GM12878 (cell line): ENCODE data around the gene BBS2. TPM values are rescaled to one million over a fixed set of nuclear protein-coding genes. Genes with fewer than 3 reads are reported as not detected.

Source experiments
- ATAC-seq: fragments of 200-7000 bp; cut with Tn5 transposase; 3 replicates; pipeline ENCODE4 v1.9.1; 2020; ENCODE audit warnings: mild to moderate bottlenecking, moderate library complexity
- BruUV-seq: library from RNA; stranded (reverse); fragments of 400-500 nt; replicated peaks from 2 replicates; lab custom pipeline; 2021; lab: Mats Ljungman, UMichigan
- CTCF ChIA-PET: fragments of 300-600 bp; sonication (Branson Sonifier 250); formaldehyde crosslinking; extraction: SDS; loops from one replicate; lab custom pipeline; 2021; ENCODE audit warnings: inconsistent platforms; lab: Yijun Ruan, JAX
- POLR2A ChIA-PET: fragments of 350-600 bp; formaldehyde crosslinking; extraction: SDS; loops from one replicate; lab custom pipeline; 2021; ENCODE audit warnings: inconsistent platforms; lab: Charles Lee
- RAD21 ChIA-PET: fragments of 300-600 bp; sonication (Branson Sonifier 250); formaldehyde crosslinking; loops from one replicate; lab custom pipeline; 2023; ENCODE audit warnings: antibody characterized with exemption; ENCODE audit not compliant: unreplicated experiment; lab: Charles Lee
- SMC1A ChIA-PET: fragments of 300-600 bp; sonication (Branson Sonifier 250); formaldehyde crosslinking; loops from one replicate; lab custom pipeline; 2023; ENCODE audit not compliant: unreplicated experiment, uncharacterized antibody; lab: Charles Lee
- DNase-seq: peaks from one replicate; pipeline ENCODE4 v3.0.0-alpha.2; 2011; ENCODE audit warnings: low read depth, low spot score
- FAIRE-seq: peaks from 3 replicates; lab custom pipeline; 2011; peaks lifted over from hg19 to GRCh38; lab: Jason Lieb, UNC
- H2AFZ ChIP-seq: 2 replicates; pipeline ENCODE4 v1.6.0; 2011; ENCODE audit warnings: low read depth, low read length, control low read depth; ENCODE audit not compliant: control insufficient read depth
- H3K27ac ChIP-seq: 2 replicates; pipeline ENCODE4 v1.5.1; 2011; ENCODE audit warnings: control low read depth; ENCODE audit not compliant: control insufficient read depth, insufficient read depth
- H3K27me3 ChIP-seq, 2 experiments: replicated peaks in 1 of 2; 2 replicates each; pipeline versions ENCODE4 v1.6.0 to v1.6.1; 2011; ENCODE audit warnings: low read length in 1 of 2; ENCODE audit not compliant: control insufficient read depth in 2 of 2, insufficient read depth in 2 of 2
- H3K36me3 ChIP-seq, 2 experiments: 2 replicates each; pipeline ENCODE4 v1.5.1; 2011; ENCODE audit warnings: low read length in 1 of 2; ENCODE audit not compliant: control insufficient read depth in 2 of 2, insufficient read depth in 2 of 2
- H3K4me1 ChIP-seq: 2 replicates; pipeline ENCODE4 v1.6.1; 2011; ENCODE audit warnings: mild to moderate bottlenecking, low read length, moderate library complexity, mixed read lengths; ENCODE audit not compliant: control insufficient read depth, insufficient read depth
- H3K4me2 ChIP-seq: 2 replicates; pipeline ENCODE4 v1.6.0; 2011; ENCODE audit warnings: control low read depth; ENCODE audit not compliant: control insufficient read depth, insufficient read depth
- H3K4me3 ChIP-seq: fragments of 200-600 bp; sonication (generic); 2 replicates; pipeline ENCODE4 v1.5.1; 2016
- H3K79me2 ChIP-seq: 2 replicates; pipeline ENCODE4 v1.6.0; 2011; ENCODE audit warnings: low read length; ENCODE audit not compliant: control insufficient read depth, insufficient read depth
- H3K9ac ChIP-seq: 2 replicates; pipeline ENCODE4 v1.8.0; 2011; ENCODE audit warnings: low read length, control low read depth, mixed read lengths; ENCODE audit not compliant: control insufficient read depth, insufficient read depth
- H3K9me3 ChIP-seq: replicated peaks from 3 replicates; pipeline ENCODE4 v1.5.1; 2011; ENCODE audit warnings: mild to moderate bottlenecking, low read length; ENCODE audit not compliant: control insufficient read depth, insufficient read depth
- H4K20me1 ChIP-seq: 2 replicates; pipeline ENCODE4 v1.6.0; 2011; ENCODE audit not compliant: control insufficient read depth, insufficient read depth
- CBFB ChIP-seq: IDR thresholded peaks from 2 replicates; pipeline ENCODE4 v1.6.1; 2016; ENCODE audit warnings: antibody characterized with exemption, low read depth
- CBX3 ChIP-seq: fragments of 200-600 bp; sonication (generic); IDR thresholded peaks from 2 replicates; pipeline ENCODE4 v1.6.1; 2016; ENCODE audit warnings: low read depth, borderline replicate concordance
- CEBPB ChIP-seq, 2 experiments: fragments of 150-350 bp in 1 of 2; IDR thresholded peaks; 2 replicates each; pipeline ENCODE4 v1.6.1; 2012 to 2014; ENCODE audit warnings: low read depth in 2 of 2, low read length in 2 of 2, borderline replicate concordance in 1 of 2, inconsistent platforms in 1 of 2
- GABPA ChIP-seq: IDR thresholded peaks from 2 replicates; pipeline ENCODE4 v1.6.1; 2014; ENCODE audit warnings: antibody characterized with exemption, low read depth, mild to moderate bottlenecking, inconsistent platforms
- JUND ChIP-seq: IDR thresholded peaks from 2 replicates; pipeline ENCODE4 v1.6.1; 2012; ENCODE audit warnings: low read depth, mild to moderate bottlenecking, low read length, improper control_type of control experiment, moderate library complexity
- MEF2A ChIP-seq: IDR thresholded peaks from 2 replicates; pipeline ENCODE4 v1.6.1; 2011; ENCODE audit warnings: low read depth, mild to moderate bottlenecking, low read length, moderate library complexity; ENCODE audit not compliant: insufficient read depth
- NFYB ChIP-seq: IDR thresholded peaks from 2 replicates; pipeline ENCODE4 v1.6.1; 2011; ENCODE audit warnings: low read depth, mild to moderate bottlenecking, low read length, improper control_type of control experiment, moderate library complexity; ENCODE audit not compliant: insufficient read depth
- POLR2AphosphoS5 ChIP-seq: IDR thresholded peaks from 2 replicates; pipeline ENCODE4 v1.6.1; 2011; ENCODE audit warnings: mild to moderate bottlenecking, low read length, inconsistent platforms
- SMAD1 ChIP-seq: fragments of 450-650 bp; IDR thresholded peaks from 2 replicates; pipeline ENCODE4 v1.6.1; 2018; ENCODE audit warnings: mild to moderate bottlenecking, low read depth; ENCODE audit not compliant: partially characterized antibody
- WGBS: methylation state at CpG from one replicate; pipeline ENCODE4 v1.1.6; 2016; ENCODE audit warnings: low lambda C conversion rate; ENCODE audit not compliant: insufficient replicate concordance, insufficient coverage; ENCODE audit errors: missing lambda C conversion rate; 5-methylcytosine and 5-hydroxymethylcytosine counted together
- in situ Hi-C: fragments of 300-500 bp; cut with MboI; formaldehyde crosslinking; loops from 9 replicates; pipeline ENCODE4 v1.14.3; 2018; ENCODE audit warnings: mixed read lengths
- intact Hi-C: fragments of 100-400 bp; cut with micrococcal nuclease; formaldehyde crosslinking; loops from one replicate; pipeline ENCODE4 v1.14.2; 2022; ENCODE audit not compliant: unreplicated experiment
- polyA plus RNA-seq, 11 experiments: library from polyadenylated mRNA; depleted of rRNA in 4 of 11; unstranded in 6 of 11; stranded (reverse) in 5 of 11; fragments of >200 nt; fragmentation: Nextera tagmentation in 4 of 11; fragmentation: Illumina TruSeq in 1 of 11; extraction: Ambion mirVana in 4 of 11; extraction: Trizol in 1 of 11; gene quantifications; 1 replicate in 1 of 11; 2 replicates in 10 of 11; pipeline versions ENCODE4 v1.2.1 to v1.2.3, GENCODE V29; 2011 to 2016; ENCODE audit warnings: inconsistent platforms in 2 of 11, missing spikeins in 2 of 11, low read depth in 1 of 11
- total RNA-seq, 4 experiments: library from RNA; depleted of rRNA in 3 of 4; stranded (reverse); fragments of >200 nt in 3 of 4; fragmentation: Illumina TruSeq in 1 of 4; extraction: Trizol in 1 of 4; gene quantifications; 2 replicates each; pipeline versions ENCODE4 v1.2.1 to v1.2.3, GENCODE V29; 2013 to 2021
- TF ChIP-seq, protein P1 (sequence below): fragments of 150-350 bp; IDR thresholded peaks from 2 replicates; pipeline ENCODE4 v1.6.1; 2014; ENCODE audit warnings: mild to moderate bottlenecking, low read depth, low read length
- TF ChIP-seq, protein P2 (sequence below): IDR thresholded peaks from 2 replicates; pipeline ENCODE4 v1.6.1; 2012; ENCODE audit warnings: low read depth, low read length, improper control_type of control experiment
- TF ChIP-seq, protein P3 (sequence below): IDR thresholded peaks from 2 replicates; pipeline ENCODE4 v1.6.1; 2011; ENCODE audit warnings: borderline replicate concordance, low read depth, mild to moderate bottlenecking, moderate library complexity, low read length; ENCODE audit not compliant: insufficient read depth, poor library complexity, severe bottlenecking

The BBS2 gene
- total and polyA plus RNA-seq, 10 of the 15 experiments (the other 5 are each of a cell fraction or from before 2014, with no cell fraction given): 4.9 to 38.3 (median 16.4) TPM

DNA sequence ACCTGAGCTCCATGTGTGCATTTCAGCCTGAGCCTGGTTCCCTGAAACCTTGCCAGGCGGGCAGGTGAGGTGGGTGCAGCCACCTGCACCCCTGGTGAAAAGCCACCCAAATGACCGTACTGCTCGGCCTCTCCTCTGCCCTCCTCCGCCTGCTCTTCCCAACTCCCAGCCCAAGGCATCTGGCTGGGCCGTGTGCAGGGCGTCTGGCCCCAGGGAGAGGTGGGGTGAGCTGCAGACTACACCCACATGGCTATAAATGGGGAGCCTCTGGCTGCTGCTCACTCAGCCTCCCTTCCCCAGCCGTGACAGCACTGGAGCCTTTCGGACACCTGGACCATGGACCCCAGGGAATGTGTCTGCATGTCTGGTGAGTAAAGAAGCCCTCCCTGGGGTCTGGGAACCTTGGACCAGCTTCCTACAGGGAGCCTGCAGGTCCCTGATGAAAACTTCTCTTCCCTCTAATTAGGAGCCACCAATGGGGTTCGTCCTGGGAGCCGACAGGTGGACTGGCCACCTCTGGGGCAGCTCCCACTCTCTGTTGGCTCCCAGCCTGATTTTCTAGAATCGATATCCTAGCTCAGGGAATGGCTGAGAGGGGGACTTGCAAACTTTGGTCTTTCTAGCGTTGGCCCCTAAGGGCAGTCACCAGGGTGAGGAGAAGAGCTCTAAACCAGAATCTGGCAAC lies 45.1 kb upstream of the BBS2 start, which contains the start of gene MT4:
TSS of gene MT4 (plus strand) at position 281 of the 685 bp plus-strand sequence. CDS start at position 337, 56 bp downstream.
- Histone ChIP-seq H3K27ac (no peak within 1 kb of the TSS), H3K9ac (no peak within 1 kb of the TSS), H3K36me3 (no peaks in the 10 kb centered on the region), H3K79me2 (no peaks in the 10 kb centered on the region), H4K20me1 (no peaks in the 10 kb centered on the region), H3K4me1 (no peaks in the 10 kb centered on the region), H3K4me2 (no peak within 1 kb of the TSS), H3K4me3 (no peak within 1 kb of the TSS), H2AFZ (no peak within 1 kb of the TSS), H3K27me3 (no peaks in the 10 kb centered on the region; a peak in 3 of 4 replicates), H3K9me3 (no peaks in the 10 kb centered on the region)
- FAIRE-seq (no peak), ATAC-seq (no peak), DNase-seq (no peak)
- ChIA-PET SMC1A (interaction anchor here (1.3 kb wide), 1 partner anchor 12 kb away, joined by 4 read pairs; no protein-coding TSS in a partner anchor), RAD21 (interaction anchor here (1.0 kb wide), 1 partner anchor 27 kb away, joined by 4 read pairs; no protein-coding TSS in a partner anchor), POLR2A (no interaction called here), CTCF (interaction anchor here (1.2 kb wide), 1 partner anchor 137 kb away, joined by 4 read pairs; no protein-coding TSS in a partner anchor)
- no peak for TF ChIP-seq JUND
- in situ Hi-C loops (no loop called here), intact Hi-C loops (no loop called here)
- 32% methylated on average over 12 of the region's 12 CpGs for WGBS
- BruUV-seq: no TSS peak

DNA sequence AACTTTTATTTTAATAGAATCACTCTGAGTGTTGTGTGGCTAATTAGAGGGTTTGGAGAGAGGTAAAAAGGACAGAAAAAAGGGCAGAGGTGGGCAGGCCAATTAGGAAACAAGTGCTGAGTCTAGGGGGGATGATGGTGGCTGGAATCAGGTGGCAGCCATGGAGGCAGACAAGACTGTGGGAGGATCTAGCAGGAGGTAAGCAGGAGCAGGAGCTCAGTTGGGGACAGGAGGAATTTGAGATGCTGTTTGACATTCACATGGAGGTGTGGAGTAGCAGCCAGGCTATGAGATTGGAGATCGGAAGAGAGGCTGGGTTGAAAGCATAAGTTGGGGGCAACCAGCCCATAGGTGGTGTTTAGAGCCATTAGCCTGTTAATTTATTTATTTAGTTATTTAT lies 41.3 kb upstream of the BBS2 start:
- ATAC-seq (no peak), FAIRE-seq (no peak), DNase-seq (no peak)
- no peaks in the 10 kb centered on the region for H3K79me2 ChIP-seq
- ChIA-PET POLR2A (no interaction called here), RAD21 (interaction anchor here (0.9 kb wide), 1 partner anchor 46 kb away, joined by 3 read pairs; no protein-coding TSS in a partner anchor), CTCF (interaction anchor here (1.3 to 1.6 kb wide), 2 partner anchors 10 to 141 kb away, joined by 3 read pairs; no protein-coding TSS in a partner anchor), SMC1A (interaction anchor here (1.2 to 1.3 kb wide), 2 partner anchors 13 to 141 kb away, joined by 3 to 4 read pairs; no protein-coding TSS in a partner anchor)
- H2AFZ ChIP-seq: no peak overlapping the region
- H4K20me1 ChIP-seq: no peaks in the 10 kb centered on the region
- no peak overlapping the region for H3K4me2 ChIP-seq
- no peaks in the 10 kb centered on the region for H3K9me3 ChIP-seq
- no TSS peak for BruUV-seq
- no peak overlapping the region for H3K4me3 ChIP-seq
- no peak overlapping the region for H3K9ac ChIP-seq
- no peak overlapping the region for H3K27ac ChIP-seq
- H3K27me3 ChIP-seq: no peaks in the 10 kb centered on the region; a peak in 2 of 4 replicates
- no peaks in the 10 kb centered on the region for H3K4me1 ChIP-seq
- in situ Hi-C loops: no loop called here
- no peaks in the 10 kb centered on the region for H3K36me3 ChIP-seq
- intact Hi-C loops: no loop called here
- WGBS: 29% methylated on average over 1 of the region's 1 CpG
- TF ChIP-seq, protein P1, sequence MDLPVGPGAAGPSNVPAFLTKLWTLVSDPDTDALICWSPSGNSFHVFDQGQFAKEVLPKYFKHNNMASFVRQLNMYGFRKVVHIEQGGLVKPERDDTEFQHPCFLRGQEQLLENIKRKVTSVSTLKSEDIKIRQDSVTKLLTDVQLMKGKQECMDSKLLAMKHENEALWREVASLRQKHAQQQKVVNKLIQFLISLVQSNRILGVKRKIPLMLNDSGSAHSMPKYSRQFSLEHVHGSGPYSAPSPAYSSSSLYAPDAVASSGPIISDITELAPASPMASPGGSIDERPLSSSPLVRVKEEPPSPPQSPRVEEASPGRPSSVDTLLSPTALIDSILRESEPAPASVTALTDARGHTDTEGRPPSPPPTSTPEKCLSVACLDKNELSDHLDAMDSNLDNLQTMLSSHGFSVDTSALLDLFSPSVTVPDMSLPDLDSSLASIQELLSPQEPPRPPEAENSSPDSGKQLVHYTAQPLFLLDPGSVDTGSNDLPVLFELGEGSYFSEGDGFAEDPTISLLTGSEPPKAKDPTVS: no peak
- TF ChIP-seq GABPA: no peak
- TF ChIP-seq, protein P2, sequence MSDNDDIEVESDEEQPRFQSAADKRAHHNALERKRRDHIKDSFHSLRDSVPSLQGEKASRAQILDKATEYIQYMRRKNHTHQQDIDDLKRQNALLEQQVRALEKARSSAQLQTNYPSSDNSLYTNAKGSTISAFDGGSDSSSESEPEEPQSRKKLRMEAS: no peak
- no peak for TF ChIP-seq MEF2A
- TF ChIP-seq CEBPB (IDR thresholded peaks at IDR 0.05; ENCODE audit: borderline replicate concordance in 1 of 2, low read depth in 2 of 2, low read length in 2 of 2): no peak
- TF ChIP-seq CBX3: no peak
- no peak for TF ChIP-seq CBFB
- no peak for TF ChIP-seq POLR2AphosphoS5
- no peak for TF ChIP-seq SMAD1
- TF ChIP-seq, protein P3, sequence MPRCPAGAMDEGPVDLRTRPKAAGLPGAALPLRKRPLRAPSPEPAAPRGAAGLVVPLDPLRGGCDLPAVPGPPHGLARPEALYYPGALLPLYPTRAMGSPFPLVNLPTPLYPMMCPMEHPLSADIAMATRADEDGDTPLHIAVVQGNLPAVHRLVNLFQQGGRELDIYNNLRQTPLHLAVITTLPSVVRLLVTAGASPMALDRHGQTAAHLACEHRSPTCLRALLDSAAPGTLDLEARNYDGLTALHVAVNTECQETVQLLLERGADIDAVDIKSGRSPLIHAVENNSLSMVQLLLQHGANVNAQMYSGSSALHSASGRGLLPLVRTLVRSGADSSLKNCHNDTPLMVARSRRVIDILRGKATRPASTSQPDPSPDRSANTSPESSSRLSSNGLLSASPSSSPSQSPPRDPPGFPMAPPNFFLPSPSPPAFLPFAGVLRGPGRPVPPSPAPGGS: no peak
- no peak for TF ChIP-seq NFYB
